WTC11 (cell line): ENCODE data around the gene TGM2.

Experiments used
- CTCF ChIP-seq: fragments of 200-600 bp; IDR thresholded peaks from 2 replicates; pipeline ENCODE4 v1.8.0; 2022; ENCODE audit warnings: antibody characterized with exemption
- MAX ChIP-seq: sonication (generic); formaldehyde crosslinking; IDR thresholded peaks from 2 replicates; pipeline ENCODE4 v1.8.0; 2022; ENCODE audit warnings: mild to moderate bottlenecking, missing genetic modification reagents
- NR2C2 ChIP-seq: sonication (generic); formaldehyde crosslinking; IDR thresholded peaks from 2 replicates; pipeline ENCODE4 v1.8.0; 2022; ENCODE audit warnings: mild to moderate bottlenecking, missing genetic modification reagents
- RELA ChIP-seq: sonication (generic); formaldehyde crosslinking; IDR thresholded peaks from 2 replicates; pipeline ENCODE4 v1.8.1; 2022; ENCODE audit warnings: missing genetic modification reagents, mild to moderate bottlenecking, borderline replicate concordance
- RORB ChIP-seq: fragments of 250-450 bp; sonication (Bioruptor Pico); IDR thresholded peaks from 2 replicates; pipeline ENCODE4 v1.9.0; 2021; ENCODE audit warnings: mild to moderate bottlenecking
- TEAD1 ChIP-seq: sonication (generic); formaldehyde crosslinking; IDR thresholded peaks from 2 replicates; pipeline ENCODE4 v1.8.0; 2022; ENCODE audit warnings: mild to moderate bottlenecking, missing genetic modification reagents
- USF2 ChIP-seq: sonication (generic); formaldehyde crosslinking; IDR thresholded peaks from 2 replicates; pipeline ENCODE4 v1.8.1; 2023; ENCODE audit warnings: mild to moderate bottlenecking, missing genetic modification reagents, moderate library complexity
- ZSCAN18 ChIP-seq: fragments of 250-450 bp; sonication (Bioruptor Pico); IDR thresholded peaks from 2 replicates; pipeline ENCODE4 v2.1.2; 2022; ENCODE audit warnings: mild to moderate bottlenecking, moderate library complexity
- TF ChIP-seq, protein P1 (sequence below): sonication (generic); formaldehyde crosslinking; IDR thresholded peaks from 2 replicates; pipeline ENCODE4 v1.8.1; 2022; ENCODE audit warnings: missing genetic modification reagents, borderline replicate concordance

- TF ChIP-seq RORB (CRISPR knock-in tag) (no peak), TEAD1 (CRISPR knock-in tag) (no peak), MAX (no peak), CTCF (no peak), RELA (CRISPR knock-in tag) (no peak), USF2 (CRISPR knock-in tag) (no peak), NR2C2 (CRISPR knock-in tag) (no peak), ZSCAN18 (CRISPR knock-in tag) (no peak)
- TF ChIP-seq, protein P1, sequence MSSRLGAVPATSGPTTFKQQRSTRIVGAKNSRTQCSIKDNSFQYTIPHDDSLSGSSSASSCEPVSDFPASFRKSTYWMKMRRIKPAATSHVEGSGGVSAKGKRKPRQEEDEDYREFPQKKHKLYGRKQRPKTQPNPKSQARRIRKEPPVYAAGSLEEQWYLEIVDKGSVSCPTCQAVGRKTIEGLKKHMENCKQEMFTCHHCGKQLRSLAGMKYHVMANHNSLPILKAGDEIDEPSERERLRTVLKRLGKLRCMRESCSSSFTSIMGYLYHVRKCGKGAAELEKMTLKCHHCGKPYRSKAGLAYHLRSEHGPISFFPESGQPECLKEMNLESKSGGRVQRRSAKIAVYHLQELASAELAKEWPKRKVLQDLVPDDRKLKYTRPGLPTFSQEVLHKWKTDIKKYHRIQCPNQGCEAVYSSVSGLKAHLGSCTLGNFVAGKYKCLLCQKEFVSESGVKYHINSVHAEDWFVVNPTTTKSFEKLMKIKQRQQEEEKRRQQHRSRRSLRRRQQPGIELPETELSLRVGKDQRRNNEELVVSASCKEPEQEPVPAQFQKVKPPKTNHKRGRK (CRISPR knock-in tag) = no peak
Observed at GRCh38 chr20:38141889-38142494, 23.1 kb downstream of the TGM2 start.
